Mesenchymal stem cell (in vitro differentiated cells and primary cell): ENCODE results near the gene TMEM117.

Experiments
- DNase-seq: peaks from one replicate; pipeline ENCODE4 v3.0.0-alpha.2; 2013
- H2AFZ ChIP-seq: one replicate; pipeline ENCODE4 v1.6.1; 2013; ENCODE audit warnings: low read depth, mild to moderate bottlenecking, control low read depth, inconsistent platforms, low read length, moderate library complexity
- H2AK5ac ChIP-seq: 2 replicates; pipeline ENCODE4 v1.6.1; 2013; ENCODE audit warnings: low read length, moderate library complexity, mild to moderate bottlenecking, inconsistent platforms; ENCODE audit not compliant: severe bottlenecking
- H2BK120ac ChIP-seq: one replicate; pipeline ENCODE4 v1.6.1; 2013; ENCODE audit warnings: low read depth, mild to moderate bottlenecking, inconsistent platforms, low read length, moderate library complexity
- H2BK12ac ChIP-seq, 2 experiments: one replicate each; pipeline ENCODE4 v1.6.1; 2013; ENCODE audit warnings: inconsistent platforms in 2 of 2, low read length in 2 of 2, mild to moderate bottlenecking in 2 of 2, moderate library complexity in 2 of 2, control low read depth in 1 of 2
- H2BK15ac ChIP-seq: one replicate; pipeline ENCODE4 v1.6.1; 2013; ENCODE audit warnings: mild to moderate bottlenecking, low read depth, inconsistent platforms; ENCODE audit not compliant: poor library complexity, severe bottlenecking
- H2BK5ac ChIP-seq: 2 replicates; pipeline ENCODE4 v1.6.1; 2013; ENCODE audit warnings: low read depth, mild to moderate bottlenecking, low read length, control low read depth, inconsistent platforms; ENCODE audit not compliant: poor library complexity, severe bottlenecking
- H3K14ac ChIP-seq, 2 experiments: one replicate each; pipeline ENCODE4 v1.6.1; 2013; ENCODE audit warnings: inconsistent platforms in 2 of 2, low read length in 2 of 2, control low read depth in 1 of 2, mild to moderate bottlenecking in 1 of 2, moderate library complexity in 1 of 2
- H3K18ac ChIP-seq, 2 experiments: one replicate each; pipeline ENCODE4 v1.6.1; 2013; ENCODE audit warnings: inconsistent platforms in 2 of 2, low read length in 2 of 2, control low read depth in 1 of 2, low read depth in 1 of 2, mild to moderate bottlenecking in 1 of 2
- H3K23ac ChIP-seq, 2 experiments: one replicate each; pipeline ENCODE4 v1.6.1; 2013; ENCODE audit warnings: inconsistent platforms in 2 of 2, low read length in 2 of 2, mild to moderate bottlenecking in 2 of 2, moderate library complexity in 2 of 2, control low read depth in 1 of 2
- H3K27ac ChIP-seq: 2 replicates; pipeline ENCODE4 v1.5.1; 2013; ENCODE audit warnings: mild to moderate bottlenecking, moderate library complexity, low read length, control low read depth, inconsistent platforms; ENCODE audit not compliant: poor library complexity, severe bottlenecking
- H3K27me3 ChIP-seq, 2 experiments: 2 replicates each; pipeline versions ENCODE4 v1.6.1 to v1.7.0; 2013; ENCODE audit warnings: low read length in 2 of 2, mild to moderate bottlenecking in 2 of 2, moderate library complexity in 2 of 2, control low read depth in 1 of 2, inconsistent platforms in 1 of 2; ENCODE audit not compliant: control insufficient read depth in 1 of 2, insufficient read depth in 1 of 2
- H3K36me3 ChIP-seq, 2 experiments: 2 replicates each; pipeline versions ENCODE4 v1.6.1 to v1.7.0; 2013; ENCODE audit warnings: low read length in 2 of 2, control low read depth in 1 of 2, inconsistent platforms in 1 of 2, low read depth in 1 of 2, mild to moderate bottlenecking in 1 of 2; ENCODE audit not compliant: insufficient read depth in 2 of 2, control insufficient read depth in 1 of 2
- H3K4ac ChIP-seq, 2 experiments: one replicate each; pipeline ENCODE4 v1.6.1; 2013; ENCODE audit warnings: inconsistent platforms in 2 of 2, low read length in 2 of 2, mild to moderate bottlenecking in 2 of 2, moderate library complexity in 2 of 2, control low read depth in 1 of 2, low read depth in 1 of 2
- H3K4me1 ChIP-seq: 2 replicates; pipeline ENCODE4 v1.6.1; 2013; ENCODE audit warnings: low read depth, low read length, control low read depth; ENCODE audit not compliant: control insufficient read depth, insufficient read depth
- H3K4me2 ChIP-seq: 2 replicates; pipeline ENCODE4 v1.6.1; 2013; ENCODE audit warnings: low read length, mild to moderate bottlenecking, inconsistent platforms; ENCODE audit not compliant: poor library complexity, severe bottlenecking
- H3K4me3 ChIP-seq, 2 experiments: 2 replicates each; pipeline versions ENCODE4 v1.5.1 to v1.7.0; 2013; ENCODE audit warnings: low read length in 2 of 2, mild to moderate bottlenecking in 2 of 2, control low read depth in 1 of 2, low read depth in 1 of 2; ENCODE audit not compliant: insufficient read depth in 1 of 2
- H3K79me1 ChIP-seq: replicated peaks from 2 replicates; pipeline ENCODE4 v1.6.1; 2013; ENCODE audit warnings: mild to moderate bottlenecking, control low read depth, low read length, inconsistent platforms; ENCODE audit not compliant: poor library complexity, severe bottlenecking
- H3K9ac ChIP-seq: 2 replicates; pipeline ENCODE4 v1.7.0; 2013; ENCODE audit warnings: mild to moderate bottlenecking, low read length, moderate library complexity
- H3K9me3 ChIP-seq: 2 replicates; pipeline ENCODE4 v1.7.0; 2013; ENCODE audit warnings: mild to moderate bottlenecking, low read length; ENCODE audit not compliant: control insufficient read depth
- H4K8ac ChIP-seq: one replicate; pipeline ENCODE4 v1.6.1; 2013; ENCODE audit warnings: inconsistent platforms, mild to moderate bottlenecking, low read length, moderate library complexity
- H4K91ac ChIP-seq: one replicate; pipeline ENCODE4 v1.6.1; 2013; ENCODE audit warnings: mild to moderate bottlenecking, low read length, inconsistent platforms
- WGBS: methylation state at CpG from one replicate; pipeline ENCODE4 v1.1.7; 2013; ENCODE audit warnings: mixed read lengths; 5-methylcytosine and 5-hydroxymethylcytosine counted together

Gene TMEM117

DNA sequence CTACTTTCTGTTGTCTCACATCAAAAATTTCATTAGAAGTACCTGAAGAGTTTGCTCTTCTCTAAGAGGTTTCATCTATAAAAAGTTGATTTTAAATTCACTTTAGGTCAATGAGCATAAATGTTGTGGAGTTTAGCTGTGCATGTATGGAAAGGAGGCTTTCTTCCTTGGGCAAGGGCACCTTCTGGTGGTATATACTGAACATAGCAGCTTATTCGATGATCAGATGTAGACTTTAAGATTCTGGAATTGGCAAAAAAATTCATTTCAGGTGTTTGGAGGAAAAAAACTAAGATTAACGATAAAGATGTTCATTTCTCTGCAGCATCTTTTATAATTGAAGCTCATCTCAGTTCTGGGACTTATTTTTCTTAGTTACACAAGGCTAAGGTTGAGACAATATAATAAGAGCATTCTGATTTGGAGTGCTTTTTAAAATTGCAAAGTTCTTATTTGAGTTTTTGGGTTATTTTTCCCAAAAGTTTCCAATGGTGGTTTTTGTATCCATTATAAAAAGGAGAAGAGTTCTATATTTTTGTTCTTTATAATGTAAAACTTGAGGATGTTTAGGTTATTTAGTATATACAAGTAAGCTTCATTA is 46.8 kb downstream of the TMEM117 start:
- Histone ChIP-seq H4K91ac (no peak overlapping the region), H2AK5ac (no peak overlapping the region), H3K9ac (peak overlapping the region; percentile 57), H3K27me3 (no peaks in the 10 kb centered on the region), H2BK15ac (no peak overlapping the region), H3K14ac (no peak overlapping the region), H3K9me3 (no peaks in the 10 kb centered on the region), H3K4me1 (no peaks in the 10 kb centered on the region), H4K8ac (no peak overlapping the region), H2BK5ac (no peak overlapping the region), H3K23ac (no peak overlapping the region), H2BK120ac (no peak overlapping the region), H3K18ac (no peak overlapping the region), H2AFZ (no peak overlapping the region), H3K79me1 (peaks cover 4% of the 10 kb centered on the region), H3K4me2 (no peak overlapping the region), H3K4me3 (no peak overlapping the region), H3K27ac (no peak overlapping the region), H2BK12ac (no peak overlapping the region), H3K4ac (no peak overlapping the region), H3K36me3 (no peaks in the 10 kb centered on the region)
- 20% methylated on average over 1 of the region's 2 CpGs for WGBS
- DNase-seq = peak; percentile 68

DNA sequence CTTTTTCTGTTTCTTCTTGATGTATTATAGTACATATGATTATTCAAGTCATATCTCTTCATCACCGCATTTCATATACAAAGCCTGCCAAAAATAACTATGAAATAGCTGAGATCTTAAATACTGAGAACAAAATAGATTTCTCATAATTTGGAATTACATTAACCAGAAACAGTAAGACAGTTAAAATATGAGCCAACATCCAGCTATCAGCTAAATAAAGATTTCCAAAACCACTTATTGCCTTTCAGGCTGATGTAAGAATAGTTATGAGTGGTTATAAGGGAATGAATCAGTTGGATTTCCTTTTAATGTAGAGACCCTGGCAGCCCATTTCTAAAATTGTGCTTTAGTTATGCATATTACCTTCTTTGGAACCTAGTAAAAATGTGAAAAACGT is 47.4 kb downstream of the TMEM117 start:
- no peak overlapping the region for H2AK5ac ChIP-seq
- WGBS = no CpG with 5 or more reads among the region's 2 CpGs
- H2BK12ac ChIP-seq = no peak overlapping the region
- H3K27ac ChIP-seq = no peak overlapping the region
- no peak overlapping the region for H3K18ac ChIP-seq
- no peak overlapping the region for H3K4me2 ChIP-seq
- peaks cover 6% of the 10 kb centered on the region for H3K79me1 ChIP-seq
- no peak overlapping the region for H3K4ac ChIP-seq
- no peak overlapping the region for H4K8ac ChIP-seq
- H3K4me1 ChIP-seq = no peaks in the 10 kb centered on the region
- H4K91ac ChIP-seq = no peak overlapping the region
- no peak overlapping the region for H3K4me3 ChIP-seq
- no peak overlapping the region for H2BK15ac ChIP-seq
- H2BK120ac ChIP-seq = no peak overlapping the region
- H2BK5ac ChIP-seq = no peak overlapping the region
- no peak overlapping the region for H2AFZ ChIP-seq
- H3K27me3 ChIP-seq = no peaks in the 10 kb centered on the region
- peak overlapping the region; percentile 57 for H3K9ac ChIP-seq
- no peaks in the 10 kb centered on the region for H3K36me3 ChIP-seq
- DNase-seq = no peak
- H3K9me3 ChIP-seq = no peaks in the 10 kb centered on the region
- H3K14ac ChIP-seq = no peak overlapping the region
- no peak overlapping the region for H3K23ac ChIP-seq

DNA sequence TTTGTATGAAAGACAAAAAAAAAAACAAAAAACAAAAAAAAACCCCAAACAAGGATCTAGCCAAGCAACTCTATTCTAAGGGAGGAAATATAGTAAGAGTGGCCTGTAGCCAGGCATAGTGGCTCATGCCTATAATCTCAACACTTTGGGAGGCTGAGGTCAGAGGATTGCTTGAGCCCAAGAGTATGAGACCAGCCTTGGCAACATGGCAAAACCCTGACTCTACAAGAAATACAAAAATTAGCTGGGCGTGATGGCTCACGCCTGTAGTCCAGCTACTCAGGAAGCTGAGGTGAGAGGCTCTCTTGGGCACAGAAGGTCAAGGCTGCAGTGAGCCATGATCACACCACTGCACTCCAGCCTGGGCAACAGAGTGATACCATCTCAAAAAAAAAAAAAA is 47.9 kb downstream of the TMEM117 start:
- Histone ChIP-seq H3K27me3 (no peaks in the 10 kb centered on the region), H3K79me1 (peaks cover 6% of the 10 kb centered on the region), H3K9ac (peak overlapping the region; percentile 57), H2BK120ac (no peak overlapping the region), H3K9me3 (no peaks in the 10 kb centered on the region), H2BK12ac (no peak overlapping the region), H3K4me2 (no peak overlapping the region), H2BK5ac (no peak overlapping the region), H2BK15ac (no peak overlapping the region), H2AFZ (no peak overlapping the region), H4K91ac (no peak overlapping the region), H3K4me3 (no peak overlapping the region), H3K18ac (no peak overlapping the region), H3K14ac (no peak overlapping the region), H4K8ac (no peak overlapping the region), H3K23ac (no peak overlapping the region), H3K4me1 (no peaks in the 10 kb centered on the region), H2AK5ac (no peak overlapping the region), H3K27ac (no peak overlapping the region), H3K36me3 (no peaks in the 10 kb centered on the region), H3K4ac (no peak overlapping the region)
- 100% methylated on average over 2 of the region's 2 CpGs for WGBS
- DNase-seq = no peak

DNA sequence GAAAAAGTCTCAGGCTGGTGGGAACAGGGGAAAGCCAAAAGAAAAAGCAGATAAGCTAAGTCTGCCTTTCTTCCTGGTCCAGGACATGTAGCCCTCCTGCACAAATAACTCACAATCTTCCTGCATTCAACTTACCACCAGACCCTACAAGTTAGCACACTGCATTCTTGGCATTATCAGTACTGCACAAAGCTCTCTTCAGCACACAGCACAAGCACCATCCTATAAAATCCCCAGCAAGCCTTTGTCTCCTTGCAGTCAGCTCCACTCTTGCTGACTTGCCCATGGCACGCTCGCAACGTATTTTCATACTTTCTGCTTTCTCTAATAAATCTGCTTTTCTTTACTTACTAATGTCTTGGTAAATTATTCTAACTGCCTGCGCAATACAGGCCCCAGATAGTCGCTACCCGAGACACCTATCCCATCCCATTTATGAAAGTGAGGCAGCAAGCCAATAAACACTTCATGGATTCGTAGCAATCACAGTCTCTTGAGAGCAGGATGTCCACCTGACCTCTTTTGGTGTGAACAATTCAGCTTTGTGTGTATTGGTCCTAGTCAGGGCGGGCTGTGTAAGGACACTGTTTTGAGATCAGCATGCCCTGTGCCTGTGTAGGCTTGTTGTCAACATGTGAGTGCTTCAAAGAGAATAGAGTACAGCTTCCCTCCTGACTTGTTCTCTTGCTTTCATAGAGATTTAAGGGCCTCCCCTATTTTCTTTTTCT is 49.0 kb downstream of the TMEM117 start:
- no peak overlapping the region for H2BK15ac ChIP-seq
- H3K18ac ChIP-seq = no peak overlapping the region
- no peaks in the 10 kb centered on the region for H3K27me3 ChIP-seq
- H3K9me3 ChIP-seq = no peaks in the 10 kb centered on the region
- no peak overlapping the region for H2AFZ ChIP-seq
- no peak overlapping the region for H2BK5ac ChIP-seq
- no peak for DNase-seq
- no peak overlapping the region for H3K27ac ChIP-seq
- H3K23ac ChIP-seq = no peak overlapping the region
- peaks cover 6% of the 10 kb centered on the region for H3K79me1 ChIP-seq
- no peaks in the 10 kb centered on the region for H3K4me1 ChIP-seq
- no peak overlapping the region for H2BK12ac ChIP-seq
- H4K91ac ChIP-seq = no peak overlapping the region
- no peak overlapping the region for H3K4me2 ChIP-seq
- no peak overlapping the region for H4K8ac ChIP-seq
- 91% methylated on average over 8 of the region's 8 CpGs for WGBS
- H3K14ac ChIP-seq = no peak overlapping the region
- H3K9ac ChIP-seq = no peak overlapping the region
- no peak overlapping the region for H3K4me3 ChIP-seq
- H3K4ac ChIP-seq = no peak overlapping the region
- H2BK120ac ChIP-seq = no peak overlapping the region
- H2AK5ac ChIP-seq = no peak overlapping the region
- no peaks in the 10 kb centered on the region for H3K36me3 ChIP-seq
